WTC11 (cell line): ENCODE results near the gene DUSP6.

Experiments used
- E2F5 ChIP-seq: sonication (generic); formaldehyde crosslinking; IDR thresholded peaks from 2 replicates; pipeline ENCODE4 v1.8.1; 2022; ENCODE audit warnings: mild to moderate bottlenecking, moderate library complexity, missing genetic modification reagents
- GABPB1 ChIP-seq: sonication (generic); formaldehyde crosslinking; IDR thresholded peaks from 2 replicates; pipeline ENCODE4 v1.8.1; 2023; ENCODE audit warnings: mild to moderate bottlenecking, missing genetic modification reagents
- IRF1 ChIP-seq: sonication (generic); formaldehyde crosslinking; IDR thresholded peaks from 2 replicates; pipeline ENCODE4 v1.8.0; 2023; ENCODE audit warnings: missing genetic modification reagents
- TF ChIP-seq, protein P1 (sequence below): sonication (generic); formaldehyde crosslinking; IDR thresholded peaks from 2 replicates; pipeline ENCODE4 v1.8.1; 2022; ENCODE audit warnings: low read depth, missing genetic modification reagents, borderline replicate concordance
- TF ChIP-seq, protein P2 (sequence below): fragments of 200-600 bp; IDR thresholded peaks from 2 replicates; pipeline ENCODE4 v1.8.0; 2022; ENCODE audit warnings: antibody characterized with exemption

- TF ChIP-seq GABPB1 (CRISPR knock-in tag): no peak
- TF ChIP-seq, protein P1, sequence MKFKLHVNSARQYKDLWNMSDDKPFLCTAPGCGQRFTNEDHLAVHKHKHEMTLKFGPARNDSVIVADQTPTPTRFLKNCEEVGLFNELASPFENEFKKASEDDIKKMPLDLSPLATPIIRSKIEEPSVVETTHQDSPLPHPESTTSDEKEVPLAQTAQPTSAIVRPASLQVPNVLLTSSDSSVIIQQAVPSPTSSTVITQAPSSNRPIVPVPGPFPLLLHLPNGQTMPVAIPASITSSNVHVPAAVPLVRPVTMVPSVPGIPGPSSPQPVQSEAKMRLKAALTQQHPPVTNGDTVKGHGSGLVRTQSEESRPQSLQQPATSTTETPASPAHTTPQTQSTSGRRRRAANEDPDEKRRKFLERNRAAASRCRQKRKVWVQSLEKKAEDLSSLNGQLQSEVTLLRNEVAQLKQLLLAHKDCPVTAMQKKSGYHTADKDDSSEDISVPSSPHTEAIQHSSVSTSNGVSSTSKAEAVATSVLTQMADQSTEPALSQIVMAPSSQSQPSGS (CRISPR knock-in tag): no peak
- no peak for TF ChIP-seq E2F5
- TF ChIP-seq, protein P2, sequence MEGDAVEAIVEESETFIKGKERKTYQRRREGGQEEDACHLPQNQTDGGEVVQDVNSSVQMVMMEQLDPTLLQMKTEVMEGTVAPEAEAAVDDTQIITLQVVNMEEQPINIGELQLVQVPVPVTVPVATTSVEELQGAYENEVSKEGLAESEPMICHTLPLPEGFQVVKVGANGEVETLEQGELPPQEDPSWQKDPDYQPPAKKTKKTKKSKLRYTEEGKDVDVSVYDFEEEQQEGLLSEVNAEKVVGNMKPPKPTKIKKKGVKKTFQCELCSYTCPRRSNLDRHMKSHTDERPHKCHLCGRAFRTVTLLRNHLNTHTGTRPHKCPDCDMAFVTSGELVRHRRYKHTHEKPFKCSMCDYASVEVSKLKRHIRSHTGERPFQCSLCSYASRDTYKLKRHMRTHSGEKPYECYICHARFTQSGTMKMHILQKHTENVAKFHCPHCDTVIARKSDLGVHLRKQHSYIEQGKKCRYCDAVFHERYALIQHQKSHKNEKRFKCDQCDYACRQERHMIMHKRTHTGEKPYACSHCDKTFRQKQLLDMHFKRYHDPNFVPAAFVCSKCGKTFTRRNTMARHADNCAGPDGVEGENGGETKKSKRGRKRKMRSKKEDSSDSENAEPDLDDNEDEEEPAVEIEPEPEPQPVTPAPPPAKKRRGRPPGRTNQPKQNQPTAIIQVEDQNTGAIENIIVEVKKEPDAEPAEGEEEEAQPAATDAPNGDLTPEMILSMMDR: no peak
- TF ChIP-seq IRF1 (CRISPR knock-in tag): no peak
Measured at GRCh38 chr12:89306827-89307473, 45.4 kb downstream of the DUSP6 start.
